ENCODE data around the gene GALNT9. TPM values are rescaled to one million over a fixed set of nuclear protein-coding genes. Genes with fewer than 3 reads are reported as not detected.

Gene GALNT9
- total RNA-seq, 6 donors from 2014 or later = 0.26 TPM; not detected in 5

DNA sequence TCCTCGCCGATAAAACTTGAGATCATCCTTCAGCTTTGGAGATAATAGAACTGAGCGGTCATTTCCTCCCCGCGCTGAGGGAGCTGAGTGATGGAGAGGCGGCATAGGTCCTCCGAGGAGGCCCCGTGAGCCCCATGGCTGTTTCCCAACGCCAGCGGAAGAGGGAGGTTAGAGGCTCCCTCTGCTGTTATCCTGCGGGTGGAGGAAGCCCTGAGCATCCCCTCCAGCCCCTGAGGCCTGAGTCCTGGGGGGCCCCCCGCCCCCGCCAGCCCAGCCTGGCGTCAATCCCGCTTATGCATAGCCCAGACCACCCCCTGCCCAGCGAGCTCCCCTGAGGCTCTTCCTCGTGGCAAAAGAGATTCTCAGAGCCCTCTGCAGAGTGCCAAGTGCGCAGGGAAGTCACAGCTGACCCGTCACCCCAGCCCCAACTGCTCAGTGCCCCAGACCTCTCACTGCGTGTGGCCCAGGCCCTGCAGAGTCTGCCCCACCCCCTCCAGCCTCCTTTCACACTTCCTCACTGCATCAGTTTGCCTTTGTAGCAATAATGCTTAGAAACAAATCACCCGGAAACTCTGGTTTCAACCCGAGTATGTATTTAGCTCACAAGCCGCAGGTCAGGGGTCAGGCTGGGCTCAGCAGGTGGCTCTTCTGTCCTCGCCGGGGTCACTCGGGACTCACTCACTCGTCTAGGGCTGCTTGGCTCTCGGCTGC, 44.7 kb upstream of the GALNT9 start:
- no peak for TF ChIP-seq EP300 (IDR thresholded peaks at IDR 0.05)
- TF ChIP-seq, protein P1, sequence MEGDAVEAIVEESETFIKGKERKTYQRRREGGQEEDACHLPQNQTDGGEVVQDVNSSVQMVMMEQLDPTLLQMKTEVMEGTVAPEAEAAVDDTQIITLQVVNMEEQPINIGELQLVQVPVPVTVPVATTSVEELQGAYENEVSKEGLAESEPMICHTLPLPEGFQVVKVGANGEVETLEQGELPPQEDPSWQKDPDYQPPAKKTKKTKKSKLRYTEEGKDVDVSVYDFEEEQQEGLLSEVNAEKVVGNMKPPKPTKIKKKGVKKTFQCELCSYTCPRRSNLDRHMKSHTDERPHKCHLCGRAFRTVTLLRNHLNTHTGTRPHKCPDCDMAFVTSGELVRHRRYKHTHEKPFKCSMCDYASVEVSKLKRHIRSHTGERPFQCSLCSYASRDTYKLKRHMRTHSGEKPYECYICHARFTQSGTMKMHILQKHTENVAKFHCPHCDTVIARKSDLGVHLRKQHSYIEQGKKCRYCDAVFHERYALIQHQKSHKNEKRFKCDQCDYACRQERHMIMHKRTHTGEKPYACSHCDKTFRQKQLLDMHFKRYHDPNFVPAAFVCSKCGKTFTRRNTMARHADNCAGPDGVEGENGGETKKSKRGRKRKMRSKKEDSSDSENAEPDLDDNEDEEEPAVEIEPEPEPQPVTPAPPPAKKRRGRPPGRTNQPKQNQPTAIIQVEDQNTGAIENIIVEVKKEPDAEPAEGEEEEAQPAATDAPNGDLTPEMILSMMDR (IDR thresholded peaks at IDR 0.05) = no peak
- TF ChIP-seq POLR2A (IDR thresholded peaks at IDR 0.05) = no peak
- no peak for TF ChIP-seq POLR2AphosphoS5 (IDR thresholded peaks at IDR 0.05)
- 28 to 54% methylated on average over 17 to 28 of the region's 28 CpGs for WGBS, 2 donors
- Histone ChIP-seq H3K27me3 (peaks cover 0 to 19% (median 7%) of the 10 kb centered on the region in 4 donors), H3K27ac (no peak overlapping the region), H3K36me3 (no peaks in the 10 kb centered on the region), H3K4me3 (no peak overlapping the region), H3K4me1 (no peaks in the 10 kb centered on the region), H3K9me3 (peaks cover 0 to 10% (median 0%) of the 10 kb centered on the region in 4 donors)
- peak in 1 of 2 donors; percentile 73 for DNase-seq
- ATAC-seq (ENCODE audit: low FRiP score in 2 of 2) = peak in 1 of 2 donors; percentile 29

DNA sequence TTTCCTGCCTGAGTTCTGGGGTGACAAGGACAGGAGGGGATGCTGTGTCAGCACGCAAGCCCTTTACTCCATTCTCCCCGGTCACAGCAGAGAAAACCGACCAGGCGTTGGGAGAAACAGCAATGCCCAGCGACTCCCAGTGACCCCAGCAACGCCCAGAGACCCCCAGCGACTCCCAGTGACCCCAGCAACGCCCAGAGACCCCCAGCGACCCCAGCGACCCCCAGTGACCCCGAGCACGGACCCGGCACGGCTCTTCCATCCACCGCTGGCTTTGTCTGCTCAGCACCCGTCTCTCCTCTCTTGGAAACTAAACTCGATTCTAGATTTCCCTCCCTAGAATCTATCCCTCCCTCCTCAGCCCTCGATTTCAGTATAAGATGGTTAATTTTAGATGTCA, 38.5 kb upstream of the GALNT9 start:
- DNase-seq (peak in 1 of 2 donors; percentile 60), ATAC-seq (ENCODE audit: low FRiP score in 2 of 2) (no peak)
- Histone ChIP-seq H3K4me3 (no peak overlapping the region), H3K9me3 (peaks cover 0 to 10% (median 0%) of the 10 kb centered on the region in 4 donors), H3K27me3 (no peaks in the 10 kb centered on the region), H3K36me3 (no peaks in the 10 kb centered on the region), H3K4me1 (no peaks in the 10 kb centered on the region), H3K27ac (no peak overlapping the region)
- TF ChIP-seq POLR2AphosphoS5 (IDR thresholded peaks at IDR 0.05) (no peak), EP300 (IDR thresholded peaks at IDR 0.05) (no peak), POLR2A (IDR thresholded peaks at IDR 0.05) (no peak)
- TF ChIP-seq, protein P1 (IDR thresholded peaks at IDR 0.05) = no peak
- WGBS, 2 donors = 69 to 74% methylated on average over 16 to 18 of the region's 18 CpGs

- no peak for TF ChIP-seq EP300 (IDR thresholded peaks at IDR 0.05)
- TF ChIP-seq POLR2AphosphoS5 (IDR thresholded peaks at IDR 0.05) = no peak
- TF ChIP-seq, protein P1 (IDR thresholded peaks at IDR 0.05) = peak in 1 of 6 experiments; percentile 40
- no peak for TF ChIP-seq POLR2A (IDR thresholded peaks at IDR 0.05)
- Histone ChIP-seq H3K27ac (no peak overlapping the region), H3K9me3 (peaks cover 0 to 10% (median 0%) of the 10 kb centered on the region in 4 donors), H3K4me3 (no peak overlapping the region), H3K36me3 (no peaks in the 10 kb centered on the region), H3K27me3 (no peaks in the 10 kb centered on the region), H3K4me1 (no peaks in the 10 kb centered on the region)
- 65 to 80% methylated on average over 24 to 31 of the region's 31 CpGs for WGBS, 2 donors
- peak in 1 of 2 donors; percentile 59 for DNase-seq
- ATAC-seq (ENCODE audit: low FRiP score in 2 of 2) = peak; percentile 57 to 89
Measured at GRCh38 chr12:132367071-132367851, 37.9 kb upstream of the GALNT9 start.

DNA sequence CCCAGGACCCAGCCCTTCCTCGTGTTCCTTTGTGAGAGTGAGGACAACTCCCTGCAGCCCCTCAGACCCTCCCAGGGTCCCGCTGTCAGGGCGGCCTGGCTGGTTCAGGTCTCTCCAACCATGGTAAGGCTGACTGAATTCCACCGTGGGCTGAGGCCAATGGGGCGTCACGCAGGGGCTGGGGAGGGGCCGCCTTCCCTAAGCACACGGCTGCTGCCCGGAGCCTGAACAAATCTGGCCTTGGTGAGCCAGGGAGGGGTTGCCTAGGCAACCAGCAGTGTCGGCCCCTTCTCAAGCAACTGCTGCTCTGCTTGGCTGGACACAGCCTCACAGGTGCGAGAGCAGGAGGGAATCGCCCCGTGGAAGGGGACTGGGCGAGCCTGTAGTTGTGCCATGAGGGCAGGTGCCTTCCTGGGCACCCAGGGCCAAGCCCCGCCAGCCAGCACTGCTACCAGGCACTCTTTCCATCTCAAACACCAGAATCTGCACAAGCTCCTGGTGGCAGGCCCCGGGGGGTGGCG, 37.0 kb upstream of the GALNT9 start:
- DNase-seq (peak in 1 of 2 donors; percentile 53), ATAC-seq (ENCODE audit: low FRiP score in 2 of 2) (no peak)
- no peak overlapping the region for H3K4me3 ChIP-seq
- H3K9me3 ChIP-seq = peaks cover 0 to 5% (median 0%) of the 10 kb centered on the region in 4 donors
- 45 to 87% methylated on average over 5 to 16 of the region's 17 CpGs for WGBS, 2 donors
- no peaks in the 10 kb centered on the region for H3K36me3 ChIP-seq
- no peak overlapping the region for H3K27ac ChIP-seq
- TF ChIP-seq, protein P1 (IDR thresholded peaks at IDR 0.05) = no peak
- TF ChIP-seq POLR2AphosphoS5 (IDR thresholded peaks at IDR 0.05) (no peak), POLR2A (IDR thresholded peaks at IDR 0.05) (no peak), EP300 (IDR thresholded peaks at IDR 0.05) (no peak)
- no peaks in the 10 kb centered on the region for H3K27me3 ChIP-seq
- no peaks in the 10 kb centered on the region for H3K4me1 ChIP-seq
